GM12873 (cell line): Measurements from ENCODE around the gene NRXN2.

Source experiments
- CTCF ChIP-seq: IDR thresholded peaks from 2 replicates; pipeline ENCODE4 v1.5.1; 2012; ENCODE audit warnings: low read depth, mild to moderate bottlenecking, moderate library complexity, low read length, control low read depth; ENCODE audit not compliant: insufficient read depth; ENCODE audit errors: missing control alignments

The NRXN2 gene

GRCh38 chr11:64644647-64645275, 78.2 kb downstream of the NRXN2 start:
- TF ChIP-seq CTCF, result peak; percentile 37

- no peak for TF ChIP-seq CTCF
Observed at GRCh38 chr11:64643920-64644646, 78.9 kb downstream of the NRXN2 start.

GRCh38 chr11:64643256-64643881, 79.6 kb downstream of the NRXN2 start:
- no peak for TF ChIP-seq CTCF

GRCh38 chr11:64642871-64643255, 80.1 kb downstream of the NRXN2 start:
- no peak for TF ChIP-seq CTCF

GRCh38 chr11:64642418-64642735, 80.6 kb downstream of the NRXN2 start:
- no peak for TF ChIP-seq CTCF

GRCh38 chr11:64641596-64642417, 81.2 kb downstream of the NRXN2 start:
- TF ChIP-seq CTCF, result no peak

- TF ChIP-seq CTCF, result no peak
Observed at GRCh38 chr11:64639885-64640284, 83.1 kb downstream of the NRXN2 start.
